ENCODE results near the gene USP22. TPM values are rescaled to one million over a fixed set of nuclear protein-coding genes. Genes with fewer than 3 reads are reported as not detected.

USP22 gene
- total and polyA plus RNA-seq, 2 experiments from 2014 or later: 68.9 to 296 TPM

DNA sequence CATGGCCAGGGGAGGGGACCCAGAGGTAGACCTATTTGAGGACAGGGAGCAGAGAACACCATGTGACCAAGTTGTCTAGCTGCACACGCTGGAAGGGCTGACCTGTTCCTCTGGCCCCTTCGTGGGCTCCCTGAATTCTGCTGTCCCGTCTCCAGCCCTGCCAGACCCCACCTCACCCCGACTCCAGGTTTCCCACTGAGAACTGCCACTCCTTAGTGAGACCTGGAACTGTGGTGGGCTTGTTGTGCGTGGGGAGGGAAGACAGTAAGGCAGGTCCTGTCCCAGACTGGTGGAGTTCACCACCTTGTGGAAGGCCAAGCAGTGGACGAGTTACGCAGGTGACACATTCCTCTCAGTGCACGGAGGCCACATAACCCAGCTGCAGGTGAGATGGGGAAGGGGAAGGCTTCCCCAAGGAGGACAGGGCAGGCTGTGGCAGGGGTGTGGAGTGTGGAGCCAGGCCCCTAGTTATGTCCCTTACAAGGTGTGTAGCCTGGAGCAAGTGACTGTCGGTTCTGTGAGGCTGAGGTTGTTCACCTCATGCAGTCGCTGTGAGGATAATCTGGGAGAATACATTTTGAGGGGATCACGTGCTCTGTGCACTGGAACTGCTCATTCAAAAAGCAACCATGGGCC lies 54.7 kb downstream of the USP22 start:
- H3K27ac Mint-ChIP-seq: no peak overlapping the region
- no peak overlapping the region for H3K4me2 ChIP-seq
- H3K27ac ChIP-seq (ENCODE audit: low read depth): no peak overlapping the region
- TF ChIP-seq CREB1 (CRISPR knock-in tag; IDR thresholded peaks at IDR 0.05; ENCODE audit: low read depth): no peak
- TF ChIP-seq, protein P1, sequence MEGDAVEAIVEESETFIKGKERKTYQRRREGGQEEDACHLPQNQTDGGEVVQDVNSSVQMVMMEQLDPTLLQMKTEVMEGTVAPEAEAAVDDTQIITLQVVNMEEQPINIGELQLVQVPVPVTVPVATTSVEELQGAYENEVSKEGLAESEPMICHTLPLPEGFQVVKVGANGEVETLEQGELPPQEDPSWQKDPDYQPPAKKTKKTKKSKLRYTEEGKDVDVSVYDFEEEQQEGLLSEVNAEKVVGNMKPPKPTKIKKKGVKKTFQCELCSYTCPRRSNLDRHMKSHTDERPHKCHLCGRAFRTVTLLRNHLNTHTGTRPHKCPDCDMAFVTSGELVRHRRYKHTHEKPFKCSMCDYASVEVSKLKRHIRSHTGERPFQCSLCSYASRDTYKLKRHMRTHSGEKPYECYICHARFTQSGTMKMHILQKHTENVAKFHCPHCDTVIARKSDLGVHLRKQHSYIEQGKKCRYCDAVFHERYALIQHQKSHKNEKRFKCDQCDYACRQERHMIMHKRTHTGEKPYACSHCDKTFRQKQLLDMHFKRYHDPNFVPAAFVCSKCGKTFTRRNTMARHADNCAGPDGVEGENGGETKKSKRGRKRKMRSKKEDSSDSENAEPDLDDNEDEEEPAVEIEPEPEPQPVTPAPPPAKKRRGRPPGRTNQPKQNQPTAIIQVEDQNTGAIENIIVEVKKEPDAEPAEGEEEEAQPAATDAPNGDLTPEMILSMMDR (conservative IDR thresholded peaks at IDR 0.05; ENCODE audit: low read depth in 2 of 2): peak in 1 of 2 experiments; percentile 16; a peak in 1 of 4 replicates
- no peaks in the 10 kb centered on the region for H3K79me2 ChIP-seq (replicated peaks; ENCODE audit: insufficient read depth)
- H4K20me1 ChIP-seq (replicated peaks; ENCODE audit: insufficient read depth): no peaks in the 10 kb centered on the region
- no peaks in the 10 kb centered on the region for H3F3A ChIP-seq (replicated peaks; ENCODE audit: low read depth)
- no peaks in the 10 kb centered on the region for H3K36me3 ChIP-seq (ENCODE audit: insufficient read depth)
- peaks cover 1% of the 10 kb centered on the region; the same call in 2 of the 3 replicates for H3K4me1 Mint-ChIP-seq
- H3K4me3 ChIP-seq: no peak overlapping the region
- H3K36me3 Mint-ChIP-seq (ENCODE audit: low read depth): peaks cover 7% of the 10 kb centered on the region; the same call in 2 of the 3 replicates
- ATAC-seq (no peak), DNase-seq (ENCODE audit: low spot score) (no peak)
- H3K4me3 Mint-ChIP-seq: no peak overlapping the region
- H3K9me3 Mint-ChIP-seq: peaks cover 17% of the 10 kb centered on the region
- peaks cover 13% of the 10 kb centered on the region for H3K27me3 Mint-ChIP-seq (ENCODE audit: insufficient read depth, low read depth, poor library complexity)
- H3K27me3 ChIP-seq (ENCODE audit: insufficient read depth): no peaks in the 10 kb centered on the region
- no peak overlapping the region for H2AFZ ChIP-seq
- H3K4me1 ChIP-seq (ENCODE audit: insufficient read depth): peaks cover under 1% of the 10 kb centered on the region; the same call in 1 of the 2 replicates
- H3K9me2 ChIP-seq (ENCODE audit: insufficient read depth): peaks cover 4% of the 10 kb centered on the region; the same call in 1 of the 2 replicates

DNA sequence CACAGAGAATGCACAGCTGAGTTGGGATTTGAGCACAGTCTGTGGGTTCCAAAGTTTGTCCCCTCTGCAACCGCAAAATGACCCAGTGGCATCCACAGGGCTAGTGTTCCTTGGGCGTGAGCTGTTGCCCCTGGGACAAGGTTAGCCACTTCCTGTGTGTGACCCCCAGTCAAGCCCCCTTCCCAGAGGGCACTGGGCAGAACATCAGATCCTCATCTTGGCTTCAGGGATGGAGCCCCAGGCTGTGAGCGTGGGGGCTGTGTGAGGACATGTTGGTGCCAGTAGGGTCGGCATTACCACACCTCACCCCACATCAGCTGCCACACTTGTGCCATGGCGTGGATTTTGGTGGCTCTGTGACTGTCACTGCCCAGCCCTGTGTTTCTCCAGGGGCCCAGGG lies 55.3 kb downstream of the USP22 start:
- Mint-ChIP-seq H3K9me3 (peaks cover 21% of the 10 kb centered on the region), H3K4me1 (no peaks in the 10 kb centered on the region), H3K36me3 (ENCODE audit: low read depth) (peaks cover 10% of the 10 kb centered on the region), H3K27me3 (ENCODE audit: insufficient read depth, low read depth, poor library complexity) (peaks cover 15% of the 10 kb centered on the region), H3K4me3 (no peak overlapping the region), H3K27ac (no peak overlapping the region)
- Histone ChIP-seq H2AFZ (no peak overlapping the region), H3K79me2 (replicated peaks; ENCODE audit: insufficient read depth) (no peaks in the 10 kb centered on the region), H3K4me2 (no peak overlapping the region), H3K4me3 (no peak overlapping the region), H3K27ac (ENCODE audit: low read depth) (no peak overlapping the region), H3K4me1 (ENCODE audit: insufficient read depth) (no peaks in the 10 kb centered on the region), H3K36me3 (ENCODE audit: insufficient read depth) (no peaks in the 10 kb centered on the region), H3K9me2 (ENCODE audit: insufficient read depth) (peaks cover 4% of the 10 kb centered on the region; the same call in 1 of the 2 replicates), H3F3A (replicated peaks; ENCODE audit: low read depth) (no peaks in the 10 kb centered on the region), H4K20me1 (replicated peaks; ENCODE audit: insufficient read depth) (no peaks in the 10 kb centered on the region), H3K27me3 (ENCODE audit: insufficient read depth) (no peaks in the 10 kb centered on the region)
- DNase-seq (ENCODE audit: low spot score) (no peak), ATAC-seq (no peak)
- TF ChIP-seq CREB1 (CRISPR knock-in tag; IDR thresholded peaks at IDR 0.05; ENCODE audit: low read depth) (no peak), ZNF331 (CRISPR knock-in tag; IDR thresholded peaks at IDR 0.05; ENCODE audit: low read depth) (no peak), JUNB (IDR thresholded peaks at IDR 0.05; ENCODE audit: unreplicated experiment) (no peak), POLR2AphosphoS5 (IDR thresholded peaks at IDR 0.05; ENCODE audit: low read depth) (no peak), ZNF114 (CRISPR knock-in tag; IDR thresholded peaks at IDR 0.05) (no peak), NANOG (IDR thresholded peaks at IDR 0.05; ENCODE audit: borderline replicate concordance) (no peak), STAT1 (IDR thresholded peaks at IDR 0.05; ENCODE audit: unreplicated experiment) (no peak)
- TF ChIP-seq, protein P2, sequence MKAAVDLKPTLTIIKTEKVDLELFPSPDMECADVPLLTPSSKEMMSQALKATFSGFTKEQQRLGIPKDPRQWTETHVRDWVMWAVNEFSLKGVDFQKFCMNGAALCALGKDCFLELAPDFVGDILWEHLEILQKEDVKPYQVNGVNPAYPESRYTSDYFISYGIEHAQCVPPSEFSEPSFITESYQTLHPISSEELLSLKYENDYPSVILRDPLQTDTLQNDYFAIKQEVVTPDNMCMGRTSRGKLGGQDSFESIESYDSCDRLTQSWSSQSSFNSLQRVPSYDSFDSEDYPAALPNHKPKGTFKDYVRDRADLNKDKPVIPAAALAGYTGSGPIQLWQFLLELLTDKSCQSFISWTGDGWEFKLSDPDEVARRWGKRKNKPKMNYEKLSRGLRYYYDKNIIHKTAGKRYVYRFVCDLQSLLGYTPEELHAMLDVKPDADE (IDR thresholded peaks at IDR 0.05): no peak
- TF ChIP-seq, protein P3, sequence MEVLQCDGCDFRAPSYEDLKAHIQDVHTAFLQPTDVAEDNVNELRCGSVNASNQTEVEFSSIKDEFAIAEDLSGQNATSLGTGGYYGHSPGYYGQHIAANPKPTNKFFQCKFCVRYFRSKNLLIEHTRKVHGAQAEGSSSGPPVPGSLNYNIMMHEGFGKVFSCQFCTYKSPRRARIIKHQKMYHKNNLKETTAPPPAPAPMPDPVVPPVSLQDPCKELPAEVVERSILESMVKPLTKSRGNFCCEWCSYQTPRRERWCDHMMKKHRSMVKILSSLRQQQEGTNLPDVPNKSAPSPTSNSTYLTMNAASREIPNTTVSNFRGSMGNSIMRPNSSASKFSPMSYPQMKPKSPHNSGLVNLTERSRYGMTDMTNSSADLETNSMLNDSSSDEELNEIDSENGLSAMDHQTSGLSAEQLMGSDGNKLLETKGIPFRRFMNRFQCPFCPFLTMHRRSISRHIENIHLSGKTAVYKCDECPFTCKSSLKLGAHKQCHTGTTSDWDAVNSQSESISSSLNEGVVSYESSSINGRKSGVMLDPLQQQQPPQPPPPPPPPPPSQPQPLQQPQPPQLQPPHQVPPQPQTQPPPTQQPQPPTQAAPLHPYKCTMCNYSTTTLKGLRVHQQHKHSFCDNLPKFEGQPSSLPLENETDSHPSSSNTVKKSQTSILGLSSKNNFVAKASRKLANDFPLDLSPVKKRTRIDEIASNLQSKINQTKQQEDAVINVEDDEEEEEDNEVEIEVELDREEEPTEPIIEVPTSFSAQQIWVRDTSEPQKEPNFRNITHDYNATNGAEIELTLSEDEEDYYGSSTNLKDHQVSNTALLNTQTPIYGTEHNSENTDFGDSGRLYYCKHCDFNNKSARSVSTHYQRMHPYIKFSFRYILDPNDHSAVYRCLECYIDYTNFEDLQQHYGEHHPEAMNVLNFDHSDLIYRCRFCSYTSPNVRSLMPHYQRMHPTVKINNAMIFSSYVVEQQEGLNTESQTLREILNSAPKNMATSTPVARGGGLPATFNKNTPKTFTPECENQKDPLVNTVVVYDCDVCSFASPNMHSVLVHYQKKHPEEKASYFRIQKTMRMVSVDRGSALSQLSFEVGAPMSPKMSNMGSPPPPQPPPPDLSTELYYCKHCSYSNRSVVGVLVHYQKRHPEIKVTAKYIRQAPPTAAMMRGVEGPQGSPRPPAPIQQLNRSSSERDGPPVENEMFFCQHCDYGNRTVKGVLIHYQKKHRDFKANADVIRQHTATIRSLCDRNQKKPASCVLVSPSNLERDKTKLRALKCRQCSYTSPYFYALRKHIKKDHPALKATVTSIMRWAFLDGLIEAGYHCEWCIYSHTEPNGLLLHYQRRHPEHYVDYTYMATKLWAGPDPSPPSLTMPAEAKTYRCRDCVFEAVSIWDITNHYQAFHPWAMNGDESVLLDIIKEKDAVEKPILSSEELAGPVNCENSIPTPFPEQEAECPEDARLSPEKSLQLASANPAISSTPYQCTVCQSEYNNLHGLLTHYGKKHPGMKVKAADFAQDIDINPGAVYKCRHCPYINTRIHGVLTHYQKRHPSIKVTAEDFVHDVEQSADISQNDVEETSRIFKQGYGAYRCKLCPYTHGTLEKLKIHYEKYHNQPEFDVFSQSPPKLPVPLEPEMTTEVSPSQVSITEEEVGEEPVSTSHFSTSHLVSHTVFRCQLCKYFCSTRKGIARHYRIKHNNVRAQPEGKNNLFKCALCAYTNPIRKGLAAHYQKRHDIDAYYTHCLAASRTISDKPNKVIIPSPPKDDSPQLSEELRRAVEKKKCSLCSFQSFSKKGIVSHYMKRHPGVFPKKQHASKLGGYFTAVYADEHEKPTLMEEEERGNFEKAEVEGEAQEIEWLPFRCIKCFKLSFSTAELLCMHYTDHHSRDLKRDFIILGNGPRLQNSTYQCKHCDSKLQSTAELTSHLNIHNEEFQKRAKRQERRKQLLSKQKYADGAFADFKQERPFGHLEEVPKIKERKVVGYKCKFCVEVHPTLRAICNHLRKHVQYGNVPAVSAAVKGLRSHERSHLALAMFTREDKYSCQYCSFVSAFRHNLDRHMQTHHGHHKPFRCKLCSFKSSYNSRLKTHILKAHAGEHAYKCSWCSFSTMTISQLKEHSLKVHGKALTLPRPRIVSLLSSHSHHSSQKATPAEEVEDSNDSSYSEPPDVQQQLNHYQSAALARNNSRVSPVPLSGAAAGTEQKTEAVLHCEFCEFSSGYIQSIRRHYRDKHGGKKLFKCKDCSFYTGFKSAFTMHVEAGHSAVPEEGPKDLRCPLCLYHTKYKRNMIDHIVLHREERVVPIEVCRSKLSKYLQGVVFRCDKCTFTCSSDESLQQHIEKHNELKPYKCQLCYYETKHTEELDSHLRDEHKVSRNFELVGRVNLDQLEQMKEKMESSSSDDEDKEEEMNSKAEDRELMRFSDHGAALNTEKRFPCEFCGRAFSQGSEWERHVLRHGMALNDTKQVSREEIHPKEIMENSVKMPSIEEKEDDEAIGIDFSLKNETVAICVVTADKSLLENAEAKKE (CRISPR knock-in tag; IDR thresholded peaks at IDR 0.05): no peak
- TF ChIP-seq, protein P1 (conservative IDR thresholded peaks at IDR 0.05; ENCODE audit: low read depth in 2 of 2): no peak

Data from GM23338 (cell line).